Keratinocyte (primary cell): Measurements from ENCODE around the gene MAPT. TPM values are rescaled to one million over a fixed set of nuclear protein-coding genes. Genes with fewer than 3 reads are reported as not detected.

ENCODE experiments used
- DNase-seq: peaks from one replicate; pipeline ENCODE4 v3.0.0-alpha.2; 2011; ENCODE audit warnings: low read depth, missing footprints, low spot score
- FAIRE-seq: peaks from 2 replicates; lab custom pipeline; 2011; peaks lifted over from hg19 to GRCh38; lab: Jason Lieb, UNC
- H2AFZ ChIP-seq: 2 replicates; pipeline ENCODE4 v1.6.0; 2012; ENCODE audit warnings: low read length, control low read depth, inconsistent platforms; ENCODE audit not compliant: control insufficient read depth
- H3K27ac ChIP-seq: 2 replicates; pipeline ENCODE4 v1.5.1; 2011; ENCODE audit warnings: low read length; ENCODE audit not compliant: control insufficient read depth, insufficient read depth
- H3K27me3 ChIP-seq: 3 replicates; pipeline ENCODE4 v1.6.0; 2011; ENCODE audit warnings: low read length; ENCODE audit not compliant: control insufficient read depth, insufficient read depth; ENCODE audit errors: extremely low read depth
- H3K36me3 ChIP-seq, 2 experiments: 2 replicates in 1 of 2; 3 replicates in 1 of 2; pipeline ENCODE4 v1.5.1; 2011; ENCODE audit warnings: low read length in 2 of 2, mild to moderate bottlenecking in 1 of 2; ENCODE audit not compliant: control insufficient read depth in 2 of 2, insufficient read depth in 2 of 2; ENCODE audit errors: extremely low read depth in 1 of 2
- H3K4me1 ChIP-seq: 3 replicates; pipeline ENCODE4 v1.5.1; 2011; ENCODE audit warnings: low read length; ENCODE audit not compliant: control insufficient read depth, insufficient read depth; ENCODE audit errors: extremely low read depth
- H3K4me2 ChIP-seq: 3 replicates; pipeline ENCODE4 v1.6.0; 2011; ENCODE audit warnings: low read depth, low read length; ENCODE audit not compliant: control insufficient read depth, insufficient read depth; ENCODE audit errors: extremely low read depth
- H3K4me3 ChIP-seq, 3 experiments: fragments of 200-600 bp in 1 of 3; sonication (generic) in 1 of 3; 2 replicates in 2 of 3; 3 replicates in 1 of 3; pipeline ENCODE4 v1.5.1; 2011 to 2016; ENCODE audit warnings: low read length in 3 of 3, mild to moderate bottlenecking in 3 of 3, control low read depth in 2 of 3, inconsistent platforms in 1 of 3, low read depth in 1 of 3, mixed read lengths in 1 of 3, mixed run types in 1 of 3, moderate library complexity in 1 of 3; ENCODE audit not compliant: control insufficient read depth in 2 of 3, insufficient read depth in 2 of 3; ENCODE audit errors: extremely low read depth in 1 of 3
- H3K79me2 ChIP-seq: 2 replicates; pipeline ENCODE4 v1.6.0; 2012; ENCODE audit warnings: low read length; ENCODE audit not compliant: control insufficient read depth, insufficient read depth
- H3K9ac ChIP-seq: 3 replicates; pipeline ENCODE4 v1.6.0; 2011; ENCODE audit warnings: low read length; ENCODE audit not compliant: control insufficient read depth, insufficient read depth; ENCODE audit errors: extremely low read depth
- H3K9me1 ChIP-seq: 3 replicates; pipeline ENCODE4 v1.6.0; 2011; ENCODE audit warnings: low read length; ENCODE audit not compliant: control insufficient read depth, insufficient read depth; ENCODE audit errors: extremely low read depth
- H3K9me3 ChIP-seq: 2 replicates; pipeline ENCODE4 v1.5.1; 2012; ENCODE audit warnings: low read depth, low read length; ENCODE audit not compliant: control insufficient read depth
- H4K20me1 ChIP-seq: 3 replicates; pipeline ENCODE4 v1.6.0; 2011; ENCODE audit warnings: low read length; ENCODE audit not compliant: control insufficient read depth, insufficient read depth; ENCODE audit errors: extremely low read depth
- CTCF ChIP-seq, 3 experiments: IDR thresholded peaks in 1 of 3; conservative IDR thresholded peaks in 1 of 3; optimal IDR thresholded peaks in 1 of 3; 2 replicates in 2 of 3; 3 replicates in 1 of 3; pipeline versions ENCODE3 to v1.5.1; 2011; ENCODE audit warnings: low read length in 3 of 3, mild to moderate bottlenecking in 3 of 3, moderate library complexity in 2 of 3, control low read depth in 1 of 3, inconsistent platforms in 1 of 3; ENCODE audit not compliant: insufficient read depth in 2 of 3; ENCODE audit errors: extremely low read depth in 1 of 3
- EZH2 ChIP-seq: IDR thresholded peaks from one replicate; pipeline ENCODE4 v1.6.1; 2012; ENCODE audit warnings: inconsistent platforms, mild to moderate bottlenecking, low read length, moderate library complexity
- dilution Hi-C: fragments of 300-500 bp; cut with MboI; formaldehyde crosslinking; loops from one replicate; pipeline ENCODE4 v1.7.0; 2020; ENCODE audit warnings: low sequenced_read_pairs; ENCODE audit not compliant: extremely low pct_ligation_motif_present
- polyA plus RNA-seq, 5 experiments: library from polyadenylated mRNA; depleted of rRNA in 3 of 5; stranded (reverse) in 3 of 5; stranded (forward) in 1 of 5; unstranded in 1 of 5; fragments of >200 nt; gene quantifications; 1 replicate in 1 of 5; 2 replicates in 3 of 5; 3 replicates in 1 of 5; pipeline versions ENCODE4 v1.2.1 to v1.2.3, GENCODE V29; 2011 to 2012; ENCODE audit warnings: missing spikeins in 2 of 5, low read depth in 1 of 5, low replicate concordance in 1 of 5

Gene MAPT
- polyA plus RNA-seq, 1 donor (not counting 4 experiments of a cell fraction or from before 2014, with no cell fraction given): 0.08 TPM

GRCh38 chr17:45976755-45977505 is 82.6 kb downstream of the MAPT start:
- DNase-seq: no peak

GRCh38 chr17:45977506-45977824 is 83.1 kb downstream of the MAPT start:
- Histone ChIP-seq H4K20me1 (no peaks in the 10 kb centered on the region), H3K9ac (no peak overlapping the region), H3K27me3 (peaks cover 37% of the 10 kb centered on the region), H3K27ac (no peak overlapping the region), H2AFZ (no peak overlapping the region), H3K9me1 (no peaks in the 10 kb centered on the region), H3K79me2 (no peaks in the 10 kb centered on the region), H3K4me2 (no peak overlapping the region), H3K4me3 (no peak overlapping the region), H3K9me3 (no peaks in the 10 kb centered on the region), H3K4me1 (no peaks in the 10 kb centered on the region), H3K36me3 (no peaks in the 10 kb centered on the region)
- TF ChIP-seq EZH2: no peak
- TF ChIP-seq CTCF (optimal IDR thresholded peaks at IDR 0.05 in 1 of 3, IDR thresholded peaks at IDR 0.05 in 1 of 3, conservative IDR thresholded peaks at IDR 0.05 in 1 of 3; ENCODE audit: extremely low read depth in 1 of 3, insufficient read depth in 2 of 3, low read length in 3 of 3): no peak
- DNase-seq: no peak
- dilution Hi-C loops: no loop called here
- FAIRE-seq: no peak

More at GRCh38 chr17:45976755-45977505, 82.6 kb downstream of the MAPT start:
- Histone ChIP-seq H3K4me1 (no peaks in the 10 kb centered on the region), H3K9ac (no peak overlapping the region), H3K4me2 (no peak overlapping the region), H3K79me2 (no peaks in the 10 kb centered on the region), H4K20me1 (no peaks in the 10 kb centered on the region), H2AFZ (no peak overlapping the region), H3K27ac (no peak overlapping the region), H3K36me3 (no peaks in the 10 kb centered on the region), H3K9me3 (no peaks in the 10 kb centered on the region), H3K27me3 (peaks cover 42% of the 10 kb centered on the region), H3K4me3 (no peak overlapping the region), H3K9me1 (no peaks in the 10 kb centered on the region)
- TF ChIP-seq CTCF (optimal IDR thresholded peaks at IDR 0.05 in 1 of 3, IDR thresholded peaks at IDR 0.05 in 1 of 3, conservative IDR thresholded peaks at IDR 0.05 in 1 of 3; ENCODE audit: extremely low read depth in 1 of 3, insufficient read depth in 2 of 3, low read length in 3 of 3) (no peak), EZH2 (no peak)
- dilution Hi-C loops: no loop called here
- no peak for FAIRE-seq
